Astrocyte of the spinal cord (primary cell): Measurements from ENCODE around the gene HID1.

Experiments
- DNase-seq: peaks from one replicate; pipeline ENCODE4 v3.0.0; 2011; ENCODE audit warnings: low read depth, low spot score
- H3K4me3 ChIP-seq: 2 replicates; pipeline ENCODE4 v1.5.1; 2011; ENCODE audit warnings: low read depth, mild to moderate bottlenecking, low read length, moderate library complexity
- CTCF ChIP-seq: IDR thresholded peaks from 2 replicates; pipeline ENCODE4 v1.5.1; 2012; ENCODE audit warnings: low read depth, mild to moderate bottlenecking, low read length, inconsistent platforms
- in situ Hi-C: cut with HindIII; loops from 2 replicates; pipeline ENCODE4 v1.10.0; 2017; ENCODE audit warnings: low sequenced_read_pairs

HID1 gene

GRCh38 chr17:74956093-74956492 is 16.5 kb downstream of the HID1 start:
- H3K4me3 ChIP-seq, result no peak overlapping the region
- DNase-seq, result no peak
- in situ Hi-C loops, result no loop called here
- TF ChIP-seq CTCF, result no peak

GRCh38 chr17:74954665-74955421 is 17.7 kb downstream of the HID1 start:
- in situ Hi-C loops, result no loop called here
- DNase-seq, result no peak

GRCh38 chr17:74954115-74954514 is 18.4 kb downstream of the HID1 start:
- DNase-seq, result no peak
- TF ChIP-seq CTCF, result no peak
- in situ Hi-C loops, result no loop called here
- no peak overlapping the region for H3K4me3 ChIP-seq

More at GRCh38 chr17:74954665-74955421, 17.7 kb downstream of the HID1 start:
- no peak overlapping the region for H3K4me3 ChIP-seq
- no peak for TF ChIP-seq CTCF

- no peak for TF ChIP-seq CTCF
- in situ Hi-C loops, result no loop called here
- DNase-seq, result no peak
Measured at GRCh38 chr17:74953134-74953687, 19.3 kb downstream of the HID1 start.

GRCh38 chr17:74952431-74953133 is 20.0 kb downstream of the HID1 start:
- in situ Hi-C loops, result no loop called here
- DNase-seq, result no peak

More at GRCh38 chr17:74953134-74953687, 19.3 kb downstream of the HID1 start:
- no peak overlapping the region for H3K4me3 ChIP-seq

More at GRCh38 chr17:74952431-74953133, 20.0 kb downstream of the HID1 start:
- H3K4me3 ChIP-seq, result no peak overlapping the region
- TF ChIP-seq CTCF, result no peak
